Measurements from ENCODE around the gene FBXO2. TPM values are rescaled to one million over a fixed set of nuclear protein-coding genes. Genes with fewer than 3 reads are reported as not detected.
A peak's percentile ranks its signal among the peaks of the same experiment; 100 is the strongest.

The FBXO2 gene
- total RNA-seq, 2 experiments from 2014 or later: 1.8 to 4.6 TPM

DNA sequence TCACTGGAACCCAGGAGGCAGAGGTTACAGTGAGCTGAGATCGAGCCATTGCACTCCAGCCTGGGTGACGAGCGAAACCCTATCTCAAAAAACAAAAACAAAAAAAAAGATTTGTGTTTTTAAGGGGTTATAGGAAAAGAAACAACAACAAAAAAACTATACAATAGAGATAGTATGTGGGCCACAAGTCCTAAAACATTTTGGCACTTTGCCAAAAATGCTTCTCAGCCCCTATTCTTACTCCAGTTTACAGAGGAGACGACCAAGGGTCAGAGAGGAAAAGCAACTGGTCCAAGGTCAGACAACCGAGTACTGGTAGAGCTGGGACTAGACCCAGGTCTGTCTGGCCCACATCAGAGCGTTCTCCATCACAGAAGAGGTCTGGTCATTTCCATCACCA, 3.4 kb upstream of the FBXO2 start:
- no peaks in the 10 kb centered on the region for H3K9me3 Mint-ChIP-seq (ENCODE audit: low read depth)
- no peak for DNase-seq
- H3K27me3 Mint-ChIP-seq: no peaks in the 10 kb centered on the region
- no peak overlapping the region for H3K4me3 Mint-ChIP-seq
- peaks cover 9% of the 10 kb centered on the region for H3K4me1 Mint-ChIP-seq
- CTCF ChIA-PET: interaction anchor here (3.4 kb wide), 1 partner anchor 62 kb away, joined by 19 read pairs; no protein-coding TSS in a partner anchor
- no peak overlapping the region for H3K27ac Mint-ChIP-seq
- no peak for ATAC-seq
- H3K36me3 Mint-ChIP-seq: peaks cover 20% of the 10 kb centered on the region

DNA sequence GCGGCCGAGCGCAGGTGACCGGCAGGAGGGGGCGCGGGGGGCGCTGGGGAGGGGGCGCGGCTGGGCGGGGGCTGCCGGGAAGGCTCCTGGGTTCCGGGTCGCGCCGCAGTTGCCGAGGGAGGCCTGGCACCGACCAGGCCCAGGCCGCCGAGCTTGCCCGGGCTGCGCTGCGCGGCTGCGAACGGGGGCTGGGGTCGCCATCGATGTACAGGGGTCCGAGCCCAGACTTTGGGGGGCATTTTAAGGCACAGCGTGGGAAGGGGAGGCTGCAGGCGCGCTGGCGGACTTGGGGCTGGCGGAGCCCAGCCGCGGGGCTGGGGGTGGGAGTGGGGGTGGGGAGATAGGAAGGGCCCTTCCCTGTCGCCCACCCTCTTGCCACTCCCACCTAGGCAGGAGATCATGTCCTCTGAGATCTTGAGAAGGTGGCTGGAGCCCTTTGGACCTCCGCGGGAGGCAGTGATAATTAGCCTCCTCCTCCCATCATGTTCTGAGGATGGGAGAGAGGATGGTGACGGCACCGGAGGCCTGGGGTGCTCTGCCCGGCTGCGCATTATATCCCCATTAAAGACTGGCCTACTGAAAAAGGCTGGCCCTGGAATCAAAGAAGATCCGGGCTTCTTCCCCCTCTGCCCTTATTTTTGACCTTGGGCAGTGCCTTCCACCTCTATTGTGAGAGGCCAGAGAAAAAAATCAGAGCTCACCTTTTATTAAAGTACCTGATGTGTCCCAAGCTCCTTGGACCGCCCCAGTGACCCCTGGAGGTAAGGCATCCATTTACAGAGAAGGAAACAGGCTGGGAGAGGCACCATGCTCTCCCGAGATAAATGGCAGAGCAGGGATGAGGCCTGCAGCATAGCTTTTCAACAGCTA, 945 bp upstream of the FBXO2 start:
- Mint-ChIP-seq H3K4me3 (peak overlapping the region; percentile 63), H3K27ac (no peak overlapping the region), H3K9me3 (ENCODE audit: low read depth) (no peaks in the 10 kb centered on the region), H3K4me1 (peaks cover 20% of the 10 kb centered on the region), H3K36me3 (peaks cover 10% of the 10 kb centered on the region), H3K27me3 (no peaks in the 10 kb centered on the region)
- peak; percentile 35 for ATAC-seq
- DNase-seq: no peak
- CTCF ChIA-PET: interaction anchor here (0.7 to 8.9 kb wide), 5 partner anchors 9 to 766 kb away, joined by 3 to 110 read pairs (median 7); partner anchors contain the start of gene FBXO6

DNA sequence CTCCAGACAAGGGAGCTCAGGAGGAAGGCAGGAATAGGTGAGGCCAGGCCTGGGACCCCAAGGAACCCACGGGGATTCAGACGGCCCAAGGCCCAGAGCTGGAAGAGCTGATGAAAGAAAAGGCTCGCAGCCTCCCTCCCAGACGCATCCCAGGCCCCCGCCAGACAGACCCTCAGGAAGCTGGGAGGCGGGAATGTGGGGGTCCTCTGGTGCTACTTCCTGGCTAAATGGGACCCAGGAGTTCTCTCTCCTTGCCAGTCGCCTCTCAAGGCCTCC, 430 bp downstream of the FBXO2 start:
- DNase-seq: no peak
- Mint-ChIP-seq H3K27me3 (peaks cover 3% of the 10 kb centered on the region), H3K4me1 (peaks cover 31% of the 10 kb centered on the region), H3K4me3 (no peak overlapping the region), H3K9me3 (ENCODE audit: low read depth) (no peaks in the 10 kb centered on the region), H3K27ac (no peak overlapping the region), H3K36me3 (peaks cover 7% of the 10 kb centered on the region)
- CTCF ChIA-PET: interaction anchor here (0.5 to 9.6 kb wide), 4 partner anchors 11 to 69 kb away, joined by 3 to 214 read pairs (median 62); partner anchors contain the start of gene FBXO6
- ATAC-seq: no peak

DNA sequence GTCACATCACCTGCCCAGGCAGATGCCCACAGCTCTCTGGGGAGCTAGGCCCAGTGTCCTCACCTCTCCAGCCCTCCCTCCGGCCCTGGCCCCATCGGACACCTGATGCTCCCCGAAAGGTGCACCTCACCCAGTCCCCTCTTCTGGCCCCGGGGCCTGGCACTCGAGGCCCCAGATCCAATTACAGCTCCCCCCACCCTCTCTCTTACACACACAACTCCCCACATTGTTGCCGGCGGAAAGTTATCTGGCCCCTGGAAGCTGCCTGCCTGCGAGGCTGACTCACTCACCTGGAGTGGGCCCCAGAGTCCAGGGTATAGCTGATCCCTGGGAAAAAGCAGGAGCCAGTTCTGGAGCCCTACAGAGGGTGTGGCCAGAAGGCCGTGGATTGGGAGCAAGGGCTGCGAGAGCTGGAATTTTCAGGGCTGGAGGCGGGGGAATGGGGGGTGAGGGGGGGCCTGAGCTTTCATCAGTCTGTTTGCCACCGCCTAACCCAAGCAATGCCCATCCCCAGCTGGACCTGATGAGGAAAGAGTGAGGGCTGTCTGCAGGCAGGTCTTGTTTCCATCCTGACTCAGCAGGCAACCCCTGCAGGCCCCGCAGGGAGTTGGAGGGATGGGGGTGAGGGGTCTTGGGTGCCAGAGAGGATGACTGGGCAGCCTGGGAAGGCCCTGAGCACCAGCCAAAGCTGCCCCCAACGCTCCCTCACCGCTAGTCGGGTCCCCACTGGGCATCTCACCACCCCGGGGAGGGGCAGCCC, 948 bp downstream of the FBXO2 start:
- Mint-ChIP-seq H3K27ac (no peak overlapping the region), H3K36me3 (peaks cover 7% of the 10 kb centered on the region), H3K27me3 (peaks cover 3% of the 10 kb centered on the region), H3K4me3 (peak overlapping the region; percentile 27), H3K4me1 (peaks cover 33% of the 10 kb centered on the region), H3K9me3 (ENCODE audit: low read depth) (no peaks in the 10 kb centered on the region)
- CTCF ChIA-PET: interaction anchor here (0.5 to 9.6 kb wide), 5 partner anchors 11 to 153 kb away, joined by 3 to 214 read pairs (median 13); partner anchors contain the start of genes CLCN6 and FBXO6
- DNase-seq: no peak
- ATAC-seq: no peak

DNA sequence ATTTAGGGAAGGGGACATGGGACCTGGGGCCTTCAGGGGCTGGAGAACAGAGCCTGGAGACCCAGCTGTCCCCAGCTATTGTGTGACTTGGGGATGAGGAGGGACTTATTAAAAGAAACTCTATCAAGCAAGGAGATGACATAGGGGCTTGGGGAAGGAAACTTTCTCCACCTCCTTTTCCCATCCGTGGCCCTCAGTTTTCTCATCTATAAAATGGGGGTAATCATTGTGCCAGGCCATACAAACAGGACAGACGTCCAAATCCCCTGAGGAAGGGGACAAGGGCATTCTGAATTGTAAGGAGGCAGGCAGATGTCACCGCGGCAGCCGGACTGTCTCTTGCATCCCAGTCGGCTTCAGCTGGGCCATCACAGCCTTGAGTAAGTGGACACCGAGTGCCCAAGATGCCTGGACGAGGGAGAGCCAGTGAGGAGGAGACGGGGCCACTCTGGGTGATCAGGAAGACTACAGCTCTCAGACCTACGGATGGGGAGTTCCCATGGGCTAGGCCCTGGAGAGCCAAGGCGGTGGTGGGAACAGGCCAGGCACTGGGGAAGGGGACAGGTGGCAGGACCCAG, 1.9 kb downstream of the FBXO2 start:
- Mint-ChIP-seq H3K4me1 (peaks cover 33% of the 10 kb centered on the region), H3K4me3 (no peak overlapping the region), H3K9me3 (ENCODE audit: low read depth) (no peaks in the 10 kb centered on the region), H3K36me3 (peaks cover 4% of the 10 kb centered on the region), H3K27me3 (peaks cover 3% of the 10 kb centered on the region), H3K27ac (no peak overlapping the region)
- DNase-seq: no peak
- CTCF ChIA-PET: interaction anchor here (0.5 to 9.6 kb wide), 6 partner anchors 10 to 264 kb away, joined by 3 to 214 read pairs (median 10); partner anchors contain the start of genes CLCN6, FBXO6 and MAD2L2
- ATAC-seq: no peak

DNA sequence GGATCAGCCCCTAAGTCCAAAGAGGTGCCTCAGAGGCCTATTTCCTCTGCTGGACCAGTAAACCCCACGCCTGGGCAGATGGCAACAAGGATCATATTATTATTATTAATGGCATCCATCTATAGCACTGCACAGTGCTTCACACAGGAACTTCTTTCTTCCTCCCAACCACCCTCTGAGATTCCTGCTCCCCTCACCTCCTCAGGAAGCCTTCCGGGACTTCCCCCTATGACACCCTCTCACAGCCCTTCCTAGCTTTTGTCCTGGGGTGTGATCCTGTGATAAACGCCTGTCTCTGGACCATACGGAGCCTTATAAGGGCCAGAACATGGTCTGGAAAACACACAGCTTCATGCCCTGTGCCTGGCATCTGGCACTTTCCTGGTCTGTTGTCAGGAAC, 3.2 kb downstream of the FBXO2 start:
- peak overlapping the region; percentile 63 for H3K27ac Mint-ChIP-seq

DNA sequence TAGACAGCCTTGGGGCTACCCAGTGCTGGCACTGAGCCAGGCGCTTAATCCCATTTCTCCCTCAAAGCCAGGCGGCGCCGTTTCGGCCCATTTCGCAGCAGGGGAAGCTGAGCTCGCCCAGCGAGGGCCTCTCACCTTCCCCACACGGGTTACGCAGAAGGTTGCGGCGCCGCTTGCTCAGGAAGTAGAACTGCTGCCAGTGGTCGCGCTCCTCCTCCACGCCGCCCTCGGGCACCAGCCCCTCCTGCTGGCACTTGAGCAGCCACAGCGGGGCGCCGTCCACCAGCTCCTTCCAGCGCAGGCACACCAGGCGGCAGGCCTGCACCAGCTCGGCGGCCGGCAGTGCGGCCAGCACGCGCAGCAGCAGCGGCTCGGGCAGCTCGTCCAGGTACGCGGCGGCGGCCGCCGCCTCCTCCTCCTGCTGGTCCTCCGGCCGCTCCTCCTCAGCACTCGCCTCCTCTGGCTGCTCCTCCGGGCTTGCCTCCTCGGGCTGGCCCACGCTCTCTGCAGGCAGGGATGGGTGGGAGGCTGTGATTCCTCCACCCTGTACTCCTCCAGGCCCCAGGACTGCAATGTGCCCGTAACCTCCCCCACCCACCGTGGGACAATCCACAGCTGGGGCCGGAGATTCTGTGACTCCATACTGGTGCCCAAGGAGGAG, 3.8 kb downstream of the FBXO2 start:
- peak overlapping the region; percentile 63 for H3K27ac Mint-ChIP-seq
- ATAC-seq (peak; percentile 83), DNase-seq (peak; percentile 95)
- CTCF ChIA-PET: interaction anchor here (0.7 to 9.6 kb wide), 42 partner anchors 8 to 613 kb away, joined by 3 to 214 read pairs (median 4); partner anchors contain the start of genes AGTRAP, DISP3, DRAXIN and FBXO6
- peaks cover 3% of the 10 kb centered on the region for H3K27me3 Mint-ChIP-seq
- H3K4me3 Mint-ChIP-seq: peak overlapping the region; percentile 63
- no peaks in the 10 kb centered on the region for H3K36me3 Mint-ChIP-seq
- H3K9me3 Mint-ChIP-seq (ENCODE audit: low read depth): no peaks in the 10 kb centered on the region
- peaks cover 27% of the 10 kb centered on the region for H3K4me1 Mint-ChIP-seq

More for the DNA sequence above, 3.2 kb downstream of the FBXO2 start:
- ATAC-seq: no peak
- H3K27me3 Mint-ChIP-seq: peaks cover 3% of the 10 kb centered on the region
- H3K4me1 Mint-ChIP-seq: peaks cover 33% of the 10 kb centered on the region
- CTCF ChIA-PET: interaction anchor here (0.7 to 9.6 kb wide), 38 partner anchors 8 to 613 kb away, joined by 3 to 214 read pairs (median 5); partner anchors contain the start of genes AGTRAP, DRAXIN, FBXO6 and MAD2L2
- no peak for DNase-seq
- H3K9me3 Mint-ChIP-seq (ENCODE audit: low read depth): no peaks in the 10 kb centered on the region
- peak overlapping the region; percentile 63 for H3K4me3 Mint-ChIP-seq
- H3K36me3 Mint-ChIP-seq: no peaks in the 10 kb centered on the region

DNA sequence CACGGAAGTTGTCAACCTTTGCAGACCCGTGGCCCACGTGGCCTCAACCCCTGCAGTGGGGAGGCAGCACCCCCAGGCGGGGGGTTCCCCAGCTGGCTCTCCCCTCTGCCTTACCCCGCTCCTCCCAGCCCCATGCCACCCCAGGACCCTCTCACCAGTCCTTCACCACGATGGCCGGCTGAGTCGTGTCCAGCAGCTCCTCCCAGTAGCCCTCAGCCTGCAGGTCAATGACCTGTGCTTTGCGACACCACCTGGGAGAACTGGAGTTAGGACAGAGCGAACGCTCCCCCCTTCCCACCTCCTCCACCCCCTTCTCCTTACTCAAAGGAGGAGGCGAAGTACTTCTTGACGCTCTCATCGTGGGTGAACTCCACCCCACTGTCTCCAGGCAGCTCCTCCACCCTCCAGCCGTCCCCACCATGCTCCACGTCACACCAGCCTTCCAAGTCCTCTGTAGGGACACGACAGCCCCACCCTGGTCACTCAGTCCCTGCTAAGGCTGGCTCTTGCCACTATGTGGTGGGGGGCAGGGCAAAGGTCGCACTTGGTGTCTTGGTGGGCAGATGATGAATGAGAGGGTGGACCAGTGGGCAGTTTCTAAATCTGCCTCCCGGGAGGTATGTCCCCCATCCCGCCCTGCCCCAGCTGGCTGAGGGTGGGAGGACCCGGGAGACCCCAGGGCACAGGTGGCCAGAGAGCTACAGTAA, 4.5 kb downstream of the FBXO2 start:
- peak overlapping the region; percentile 24 for H3K4me3 Mint-ChIP-seq
- DNase-seq (no peak), ATAC-seq (no peak)
- H3K4me1 Mint-ChIP-seq: peaks cover 24% of the 10 kb centered on the region
- CTCF ChIA-PET: interaction anchor here (0.6 to 9.6 kb wide), 46 partner anchors 8 to 1822 kb away, joined by 3 to 214 read pairs (median 4); partner anchors contain the start of genes AGTRAP, DISP3, DRAXIN and FBXO6
- no peaks in the 10 kb centered on the region for H3K9me3 Mint-ChIP-seq (ENCODE audit: low read depth)
- no peaks in the 10 kb centered on the region for H3K36me3 Mint-ChIP-seq
- H3K27me3 Mint-ChIP-seq: peaks cover 3% of the 10 kb centered on the region
- peak overlapping the region; percentile 56 for H3K27ac Mint-ChIP-seq

DNA sequence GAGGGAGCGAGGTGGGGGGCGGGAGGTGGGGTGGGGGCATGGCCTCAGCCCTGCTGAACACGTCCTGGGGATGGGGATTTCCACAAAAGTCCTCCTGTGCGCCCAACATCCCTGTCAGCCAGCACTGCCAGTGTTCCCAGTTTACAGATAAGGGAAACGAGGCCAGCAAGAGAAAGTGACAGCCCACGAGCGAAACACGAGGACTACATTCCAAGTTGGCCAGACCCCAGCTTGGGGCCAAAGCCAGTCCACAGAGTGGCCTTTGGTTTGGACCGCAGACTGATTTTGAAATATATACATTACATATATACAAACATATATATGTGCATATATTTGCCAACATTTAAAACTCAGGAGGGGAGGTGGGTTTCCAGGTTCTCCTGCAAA, 5.0 kb downstream of the FBXO2 start:
- peaks cover 3% of the 10 kb centered on the region for H3K27me3 Mint-ChIP-seq
- no peak overlapping the region for H3K27ac Mint-ChIP-seq
- CTCF ChIA-PET: interaction anchor here (0.6 to 9.6 kb wide), 14 partner anchors 15 to 1822 kb away, joined by 3 to 214 read pairs (median 6); partner anchors contain the start of genes DISP3, FBXO6 and MTOR
- ATAC-seq (no peak), DNase-seq (no peak)
- no peaks in the 10 kb centered on the region for H3K9me3 Mint-ChIP-seq (ENCODE audit: low read depth)
- peaks cover 24% of the 10 kb centered on the region for H3K4me1 Mint-ChIP-seq
- no peak overlapping the region for H3K4me3 Mint-ChIP-seq
- no peaks in the 10 kb centered on the region for H3K36me3 Mint-ChIP-seq

DNA sequence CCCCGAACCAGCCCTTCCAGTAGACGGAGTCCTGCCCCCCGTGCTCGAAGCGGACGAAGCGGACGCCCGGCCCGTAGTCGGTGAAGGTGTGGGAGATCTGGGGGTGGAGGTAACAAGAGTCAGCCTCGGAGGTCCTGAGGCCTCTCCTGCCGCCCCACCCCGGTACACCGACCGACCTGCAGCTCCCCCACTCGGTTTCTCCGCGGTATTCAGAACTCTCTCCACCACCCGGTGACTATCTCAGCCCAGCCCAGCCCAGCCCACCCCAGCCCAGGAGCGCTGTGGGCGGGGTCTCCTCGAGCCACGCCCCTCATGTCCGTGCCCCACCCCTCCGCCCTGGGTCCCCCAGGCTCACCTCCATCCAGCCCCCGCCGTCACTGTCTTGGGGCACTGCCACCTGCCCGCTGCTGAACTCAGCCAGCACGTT, 5.5 kb downstream of the FBXO2 start:
- no peak overlapping the region for H3K4me3 Mint-ChIP-seq
- peak; percentile 27 for ATAC-seq
- CTCF ChIA-PET: interaction anchor here (0.7 to 9.6 kb wide), 12 partner anchors 16 to 611 kb away, joined by 3 to 214 read pairs (median 6); partner anchors contain the start of genes DISP3, FBXO6 and MTOR

DNA sequence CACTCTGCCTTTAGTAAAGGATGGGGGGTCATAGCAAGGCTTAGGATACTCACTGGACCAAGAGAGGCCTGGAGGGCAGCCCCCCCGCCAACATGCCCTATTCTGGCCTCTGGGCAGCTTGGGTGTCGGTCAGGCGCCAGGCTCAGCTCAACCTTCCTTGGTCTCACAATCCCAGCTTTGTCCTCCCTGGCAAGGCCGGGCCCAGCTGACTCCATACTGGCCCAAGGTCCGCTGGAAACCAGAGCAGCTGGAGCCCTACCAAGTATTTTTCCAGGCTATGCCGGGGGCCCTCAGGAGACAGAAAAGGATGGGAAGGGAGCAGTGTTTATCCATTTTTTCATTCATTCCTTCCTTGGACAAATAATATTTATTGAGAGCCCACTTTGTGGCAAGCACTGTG, 6.2 kb downstream of the FBXO2 start:
- ATAC-seq (no peak), DNase-seq (no peak)
- CTCF ChIA-PET: interaction anchor here (1.5 to 9.6 kb wide), 6 partner anchors 16 to 610 kb away, joined by 5 to 214 read pairs (median 6); partner anchors contain the start of genes DISP3 and FBXO6
- Mint-ChIP-seq H3K27me3 (peaks cover 3% of the 10 kb centered on the region), H3K4me1 (peaks cover 24% of the 10 kb centered on the region), H3K4me3 (no peak overlapping the region), H3K27ac (no peak overlapping the region), H3K36me3 (no peaks in the 10 kb centered on the region), H3K9me3 (ENCODE audit: low read depth) (no peaks in the 10 kb centered on the region)

More for the DNA sequence above, 5.5 kb downstream of the FBXO2 start:
- peak; percentile 54 for DNase-seq
- no peak overlapping the region for H3K27ac Mint-ChIP-seq
- no peaks in the 10 kb centered on the region for H3K36me3 Mint-ChIP-seq
- H3K9me3 Mint-ChIP-seq (ENCODE audit: low read depth): no peaks in the 10 kb centered on the region
- peaks cover 24% of the 10 kb centered on the region for H3K4me1 Mint-ChIP-seq
- peaks cover 3% of the 10 kb centered on the region for H3K27me3 Mint-ChIP-seq

DNA sequence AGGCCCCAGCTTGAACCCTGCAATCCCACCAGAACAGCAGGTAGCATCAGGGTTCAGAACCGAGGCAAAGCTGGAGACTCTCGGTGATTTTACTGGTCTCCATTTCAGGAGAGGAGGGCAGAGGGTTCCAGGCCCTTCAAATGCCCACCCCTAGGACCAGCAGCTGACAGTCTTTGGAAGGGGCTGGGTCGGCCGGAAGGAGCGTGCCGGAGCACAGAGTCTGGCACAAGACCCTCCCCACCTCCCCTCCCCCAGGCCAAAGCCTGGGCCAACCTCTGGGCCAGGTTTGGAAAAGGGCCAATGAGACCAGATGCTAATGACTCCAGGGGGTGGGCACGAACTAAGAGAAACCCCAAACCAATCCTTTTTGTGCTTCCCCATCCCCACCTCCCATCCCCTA, 6.9 kb downstream of the FBXO2 start:
- ATAC-seq: no peak
- Mint-ChIP-seq H3K4me3 (no peak overlapping the region), H3K4me1 (peaks cover 24% of the 10 kb centered on the region), H3K27ac (no peak overlapping the region), H3K36me3 (no peaks in the 10 kb centered on the region), H3K9me3 (ENCODE audit: low read depth) (no peaks in the 10 kb centered on the region), H3K27me3 (peaks cover 5% of the 10 kb centered on the region)
- CTCF ChIA-PET: interaction anchor here (0.6 to 9.6 kb wide), 4 partner anchors 17 to 609 kb away, joined by 3 to 214 read pairs (median 6); no protein-coding TSS in a partner anchor
- DNase-seq: no peak
